Endothelial cell of umbilical vein (primary cell): Measurements from ENCODE around the gene DHX40. TPM values are rescaled to one million over a fixed set of nuclear protein-coding genes. Genes with fewer than 3 reads are reported as not detected.

Source experiments
- BruUV-seq: library from RNA; stranded (reverse); fragments of 400-500 nt; replicated peaks from 2 replicates; lab custom pipeline; 2021; lab: Mats Ljungman, UMichigan
- CTCF ChIA-PET: fragments of 300-600, 350-600 bp; sonication (Branson Sonifier 250); formaldehyde crosslinking; loops from one replicate; lab custom pipeline; 2021; ENCODE audit warnings: antibody characterized with exemption, inconsistent platforms; lab: Charles Lee
- POLR2A ChIA-PET: fragments of 300-600, 350-600 bp; sonication (Branson Sonifier 250); formaldehyde crosslinking; loops from one replicate; lab custom pipeline; 2021; ENCODE audit warnings: antibody characterized with exemption, inconsistent platforms; lab: Charles Lee
- DNase-seq: peaks from one replicate; pipeline ENCODE4 v3.0.0-alpha.2; 2011; ENCODE audit warnings: low read depth, low spot score
- FAIRE-seq: peaks from 2 replicates; lab custom pipeline; 2011; peaks lifted over from hg19 to GRCh38; lab: Jason Lieb, UNC
- H2AFZ ChIP-seq: 2 replicates; pipeline ENCODE4 v1.6.0; 2012; ENCODE audit warnings: low read depth, low read length, control low read depth, inconsistent platforms
- H3K27ac ChIP-seq: 2 replicates; pipeline ENCODE4 v1.5.1; 2011; ENCODE audit warnings: low read depth, mild to moderate bottlenecking, control low read depth, low read length, moderate library complexity; ENCODE audit not compliant: insufficient read depth
- H3K27me3 ChIP-seq, 2 experiments: 2 replicates each; pipeline versions ENCODE4 v1.6.0 to v1.6.1; 2011; ENCODE audit warnings: low read length in 2 of 2, mixed read lengths in 1 of 2; ENCODE audit not compliant: control insufficient read depth in 2 of 2, insufficient read depth in 2 of 2
- H3K36me3 ChIP-seq, 2 experiments: 2 replicates in 1 of 2; 3 replicates in 1 of 2; pipeline ENCODE4 v1.5.1; 2011; ENCODE audit warnings: low read length in 2 of 2, mild to moderate bottlenecking in 1 of 2, moderate library complexity in 1 of 2; ENCODE audit not compliant: control insufficient read depth in 2 of 2, insufficient read depth in 2 of 2; ENCODE audit errors: extremely low read depth in 1 of 2
- H3K4me1 ChIP-seq: 3 replicates; pipeline ENCODE4 v1.5.1; 2011; ENCODE audit warnings: mild to moderate bottlenecking, low read length; ENCODE audit not compliant: control insufficient read depth, insufficient read depth; ENCODE audit errors: extremely low read depth
- H3K4me2 ChIP-seq: 2 replicates; pipeline ENCODE4 v1.6.1; 2011; ENCODE audit warnings: low read length, control low read depth, mixed read lengths; ENCODE audit not compliant: insufficient read depth
- H3K4me3 ChIP-seq, 3 experiments: fragments of 200-600 bp in 1 of 3; sonication (generic), shearing (Covaris generic) in 1 of 3; replicated peaks in 1 of 3; 2 replicates each; pipeline ENCODE4 v1.5.1; 2011 to 2016; ENCODE audit warnings: control low read depth in 3 of 3, low read length in 3 of 3, mild to moderate bottlenecking in 2 of 3, inconsistent platforms in 1 of 3, low read depth in 1 of 3, moderate library complexity in 1 of 3; ENCODE audit not compliant: insufficient read depth in 1 of 3
- H3K79me2 ChIP-seq: 2 replicates; pipeline ENCODE4 v1.6.0; 2012; ENCODE audit warnings: low read length, inconsistent platforms; ENCODE audit not compliant: control insufficient read depth, insufficient read depth
- H3K9ac ChIP-seq: replicated peaks from 2 replicates; pipeline ENCODE3; 2011; ENCODE audit warnings: low read length, control low read depth; ENCODE audit not compliant: insufficient read depth; ENCODE audit errors: extremely low read depth
- H3K9me1 ChIP-seq: replicated peaks from 3 replicates; pipeline ENCODE4 v1.6.0; 2011; ENCODE audit warnings: mild to moderate bottlenecking, low read length; ENCODE audit not compliant: control insufficient read depth, insufficient read depth; ENCODE audit errors: extremely low read depth
- H3K9me3 ChIP-seq: replicated peaks from 2 replicates; pipeline ENCODE4 v1.5.1; 2012; ENCODE audit warnings: low read length, inconsistent platforms; ENCODE audit not compliant: control insufficient read depth, insufficient read depth
- H4K20me1 ChIP-seq: replicated peaks from 2 replicates; pipeline ENCODE3; 2011; ENCODE audit warnings: mild to moderate bottlenecking, low read length; ENCODE audit not compliant: control insufficient read depth, insufficient read depth; ENCODE audit errors: extremely low read depth
- EZH2 ChIP-seq: IDR thresholded peaks from 2 replicates; pipeline ENCODE4 v1.6.1; 2012; ENCODE audit warnings: borderline replicate concordance, low read depth, mild to moderate bottlenecking, moderate library complexity, low read length, inconsistent platforms; ENCODE audit not compliant: severe bottlenecking
- FOS ChIP-seq: IDR thresholded peaks from 2 replicates; pipeline ENCODE4 v1.6.1; 2011; ENCODE audit warnings: mild to moderate bottlenecking, low read length, moderate library complexity, borderline replicate concordance; ENCODE audit not compliant: insufficient read depth
- JUN ChIP-seq: IDR thresholded peaks from 2 replicates; pipeline ENCODE4 v1.6.1; 2011; ENCODE audit warnings: borderline replicate concordance, low read depth; ENCODE audit not compliant: insufficient read length, insufficient read depth
- MYC ChIP-seq: IDR thresholded peaks from one replicate; pipeline ENCODE4 v1.6.1; 2011; ENCODE audit warnings: mild to moderate bottlenecking, low read depth, low read length
- POLR2A ChIP-seq: IDR thresholded peaks from 2 replicates; pipeline ENCODE4 v1.6.1; 2012; ENCODE audit warnings: low read depth, mild to moderate bottlenecking, control low read depth, low read length
- dilution Hi-C: fragments of 300-500 bp; cut with MboI; formaldehyde crosslinking; loops from one replicate; pipeline ENCODE4 v1.15.0; 2019; ENCODE audit warnings: low sequenced_read_pairs; ENCODE audit not compliant: extremely low pct_ligation_motif_present
- intact Hi-C: fragments of 100-400 bp; cut with micrococcal nuclease; formaldehyde crosslinking; loops from one replicate; pipeline ENCODE4 v1.10.0; 2022
- polyA plus RNA-seq, 4 experiments: library from polyadenylated mRNA; depleted of rRNA in 3 of 4; stranded (reverse) in 3 of 4; unstranded in 1 of 4; fragments of >200 nt; gene quantifications; 2 replicates each; pipeline versions ENCODE4 v1.2.1 to v1.2.3, GENCODE V29; 2011 to 2012; ENCODE audit warnings: missing spikeins in 1 of 4
- total RNA-seq: library from RNA; stranded (reverse); gene quantifications from 2 replicates; pipeline ENCODE4 v1.2.3, GENCODE V29; 2021
- TF ChIP-seq, protein P1 (sequence below): IDR thresholded peaks from 2 replicates; pipeline ENCODE4 v1.6.1; 2011; ENCODE audit not compliant: insufficient read depth, insufficient read length

The DHX40 gene
- total and polyA plus RNA-seq, 2 donors (not counting 3 experiments of a cell fraction or from before 2014, with no cell fraction given): 14.0 to 29.7 TPM

DNA sequence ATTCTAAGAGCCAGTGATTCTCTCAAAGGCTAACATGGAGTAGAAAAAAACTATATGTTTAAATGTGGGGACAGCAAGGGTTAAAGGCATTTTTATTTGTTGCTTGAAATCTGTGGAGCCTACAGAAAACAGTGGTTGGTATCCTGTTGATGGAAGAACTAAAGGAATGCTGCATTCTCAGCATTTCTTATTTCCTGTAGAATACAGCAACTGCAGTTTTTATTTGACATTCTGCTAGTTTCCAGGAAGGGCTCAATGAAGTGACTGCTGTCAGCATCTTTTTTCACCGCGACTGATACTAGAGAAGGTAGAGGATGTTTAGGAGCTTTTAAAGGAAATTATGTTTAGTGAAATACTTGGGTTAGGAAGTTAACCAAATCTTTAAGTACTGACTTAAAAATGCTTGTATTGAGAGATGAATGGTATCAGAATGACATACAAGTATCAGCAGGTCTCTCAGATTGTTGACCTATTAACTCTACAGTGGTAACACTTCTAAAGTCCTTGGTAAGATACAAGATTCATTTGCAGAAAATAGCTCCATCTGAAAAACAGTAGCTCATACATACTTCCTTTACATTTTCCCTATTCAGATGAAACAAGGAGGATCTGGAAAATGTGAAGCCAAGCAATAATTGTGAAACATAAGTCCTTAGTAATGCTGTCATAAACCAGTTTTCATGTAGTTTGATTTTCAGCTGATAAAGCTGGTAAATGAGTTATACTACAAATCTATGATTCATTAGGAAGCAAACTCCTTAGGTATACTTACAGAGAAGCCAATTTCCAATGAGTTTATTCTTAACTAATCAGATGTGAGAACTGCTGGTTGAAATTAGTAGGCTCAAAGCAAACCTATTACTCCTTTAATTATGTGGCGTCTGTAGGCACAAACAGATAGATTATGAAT is 69.5 kb downstream of the DHX40 start:
- FAIRE-seq (peak; percentile 73), DNase-seq (peak; percentile 53)
- Histone ChIP-seq H3K9me3 (no peaks in the 10 kb centered on the region), H4K20me1 (peaks cover 26% of the 10 kb centered on the region), H3K9me1 (no peaks in the 10 kb centered on the region), H3K27ac (no peak overlapping the region), H3K4me3 (no peak overlapping the region), H3K36me3 (no peaks in the 10 kb centered on the region), H2AFZ (no peak overlapping the region), H3K4me1 (peaks cover 18% of the 10 kb centered on the region), H3K27me3 (no peaks in the 10 kb centered on the region), H3K4me2 (peak overlapping the region; percentile 44), H3K9ac (no peak overlapping the region), H3K79me2 (peaks cover 96% of the 10 kb centered on the region)
- BruUV-seq: no TSS peak
- dilution Hi-C loops: no loop called here
- TF ChIP-seq FOS (no peak), EZH2 (no peak), POLR2A (no peak), MYC (no peak), JUN (no peak)
- TF ChIP-seq, protein P1, sequence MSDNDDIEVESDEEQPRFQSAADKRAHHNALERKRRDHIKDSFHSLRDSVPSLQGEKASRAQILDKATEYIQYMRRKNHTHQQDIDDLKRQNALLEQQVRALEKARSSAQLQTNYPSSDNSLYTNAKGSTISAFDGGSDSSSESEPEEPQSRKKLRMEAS: no peak
- CTCF ChIA-PET: interaction anchor here (1.5 to 2.1 kb wide), 3 partner anchors 8 to 113 kb away, joined by 3 to 11 read pairs (median 3); no protein-coding TSS in a partner anchor
- POLR2A ChIA-PET: interaction anchor here (2.2 kb wide), 1 partner anchor 16 kb away, joined by 5 read pairs; the partner anchor contains the start of gene CLTC
- intact Hi-C loops: loop anchor here (2.0 kb wide), 1 partner anchor 14 kb away; no protein-coding TSS in a partner anchor
